ENCODE measurements around the gene TBPL1. TPM values are rescaled to one million over a fixed set of nuclear protein-coding genes. Genes with fewer than 3 reads are reported as not detected.

Gene TBPL1
- total RNA-seq, 1 experiment from 2014 or later: 39.7 TPM

DNA sequence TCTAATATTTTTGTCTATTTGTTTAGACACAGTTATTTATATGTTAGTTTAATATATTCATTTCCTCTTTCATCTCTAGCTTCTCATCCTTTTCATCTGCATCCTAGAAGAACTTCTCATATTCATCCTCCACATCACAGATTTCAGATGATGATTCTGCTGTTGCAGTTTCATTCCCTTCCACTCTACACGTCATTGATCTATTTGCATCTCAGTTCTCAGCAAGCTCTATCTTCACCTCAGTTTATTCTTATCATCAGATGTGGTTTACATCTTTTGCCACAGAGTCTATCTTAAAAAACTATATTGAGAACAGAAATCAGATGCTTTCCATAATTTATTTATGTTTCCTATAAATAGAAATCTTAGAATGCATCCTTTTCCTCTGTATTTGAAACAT lies 86.1 kb downstream of the TBPL1 start:
- TF ChIP-seq, protein P1, sequence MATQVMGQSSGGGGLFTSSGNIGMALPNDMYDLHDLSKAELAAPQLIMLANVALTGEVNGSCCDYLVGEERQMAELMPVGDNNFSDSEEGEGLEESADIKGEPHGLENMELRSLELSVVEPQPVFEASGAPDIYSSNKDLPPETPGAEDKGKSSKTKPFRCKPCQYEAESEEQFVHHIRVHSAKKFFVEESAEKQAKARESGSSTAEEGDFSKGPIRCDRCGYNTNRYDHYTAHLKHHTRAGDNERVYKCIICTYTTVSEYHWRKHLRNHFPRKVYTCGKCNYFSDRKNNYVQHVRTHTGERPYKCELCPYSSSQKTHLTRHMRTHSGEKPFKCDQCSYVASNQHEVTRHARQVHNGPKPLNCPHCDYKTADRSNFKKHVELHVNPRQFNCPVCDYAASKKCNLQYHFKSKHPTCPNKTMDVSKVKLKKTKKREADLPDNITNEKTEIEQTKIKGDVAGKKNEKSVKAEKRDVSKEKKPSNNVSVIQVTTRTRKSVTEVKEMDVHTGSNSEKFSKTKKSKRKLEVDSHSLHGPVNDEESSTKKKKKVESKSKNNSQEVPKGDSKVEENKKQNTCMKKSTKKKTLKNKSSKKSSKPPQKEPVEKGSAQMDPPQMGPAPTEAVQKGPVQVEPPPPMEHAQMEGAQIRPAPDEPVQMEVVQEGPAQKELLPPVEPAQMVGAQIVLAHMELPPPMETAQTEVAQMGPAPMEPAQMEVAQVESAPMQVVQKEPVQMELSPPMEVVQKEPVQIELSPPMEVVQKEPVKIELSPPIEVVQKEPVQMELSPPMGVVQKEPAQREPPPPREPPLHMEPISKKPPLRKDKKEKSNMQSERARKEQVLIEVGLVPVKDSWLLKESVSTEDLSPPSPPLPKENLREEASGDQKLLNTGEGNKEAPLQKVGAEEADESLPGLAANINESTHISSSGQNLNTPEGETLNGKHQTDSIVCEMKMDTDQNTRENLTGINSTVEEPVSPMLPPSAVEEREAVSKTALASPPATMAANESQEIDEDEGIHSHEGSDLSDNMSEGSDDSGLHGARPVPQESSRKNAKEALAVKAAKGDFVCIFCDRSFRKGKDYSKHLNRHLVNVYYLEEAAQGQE (IDR thresholded peaks at IDR 0.05; ENCODE audit: insufficient read depth in 1 of 2, low read depth in 2 of 2, low read length in 1 of 2): no peak
- no peak for TF ChIP-seq POLR2AphosphoS5 (IDR thresholded peaks at IDR 0.05; ENCODE audit: low read depth, low read length)
- H3K4me3 ChIP-seq (ENCODE audit: low read depth in 2 of 2, low read length in 2 of 2): no peak overlapping the region
- in situ Hi-C loops (cut with HindIII; ENCODE audit: low pct_unique_long_range_greater_than_20kb, low sequenced_read_pairs) (no loop called here), intact Hi-C loops (cut with micrococcal nuclease; ENCODE audit: unreplicated experiment) (no loop called here)
- DNase-seq (ENCODE audit: low read depth, low spot score): no peak
- H3K27me3 ChIP-seq (ENCODE audit: control insufficient read depth, insufficient read depth, low read length): no peaks in the 10 kb centered on the region
- peaks cover 26% of the 10 kb centered on the region for H3K4me1 ChIP-seq (ENCODE audit: control insufficient read depth, insufficient read depth, low read length)
- H3K9me3 ChIP-seq (ENCODE audit: control insufficient read depth, insufficient read depth, low read depth, low read length): peaks cover 6% of the 10 kb centered on the region
- no peak for ATAC-seq
- POLR2A ChIA-PET: interaction anchor here (0.7 kb wide), 1 partner anchor 79 kb away, joined by 3 read pairs; no protein-coding TSS in a partner anchor
- no peaks in the 10 kb centered on the region for H3K36me3 ChIP-seq (ENCODE audit: control insufficient read depth, insufficient read depth, low read length)
- no peak overlapping the region for H3K27ac ChIP-seq (ENCODE audit: low read length)
- CTCF ChIA-PET: interaction anchor here (0.7 kb wide), 1 partner anchor 1076 kb away, joined by 8 read pairs; no protein-coding TSS in a partner anchor
- BruUV-seq (replicated peaks): no TSS peak

Other genes with a start within 250 kb of the TBPL1 start
- gene TCF21, start 64.1 kb upstream of the TBPL1 start, total RNA-seq (2021; ENCODE audit: unreplicated experiment): not detected
- 12.3 TPM for gene SLC2A12, start 99.4 kb downstream of the TBPL1 start, total RNA-seq (2021; ENCODE audit: unreplicated experiment)